GM12864 (cell line): ENCODE data around the gene TOM1.

Experiments used
- DNase-seq: peaks from one replicate; pipeline ENCODE4 v3.0.0-alpha.2; 2011; ENCODE audit warnings: low read depth
- H3K4me3 ChIP-seq: 2 replicates; pipeline ENCODE4 v1.5.1; 2011; ENCODE audit warnings: mild to moderate bottlenecking, low read depth, low read length, control low read depth
- CTCF ChIP-seq: IDR thresholded peaks from 2 replicates; pipeline ENCODE4 v1.5.1; 2011; ENCODE audit warnings: low read depth, mild to moderate bottlenecking, moderate library complexity, low read length, control low read depth, inconsistent platforms; ENCODE audit errors: missing control alignments

The TOM1 gene

DNA sequence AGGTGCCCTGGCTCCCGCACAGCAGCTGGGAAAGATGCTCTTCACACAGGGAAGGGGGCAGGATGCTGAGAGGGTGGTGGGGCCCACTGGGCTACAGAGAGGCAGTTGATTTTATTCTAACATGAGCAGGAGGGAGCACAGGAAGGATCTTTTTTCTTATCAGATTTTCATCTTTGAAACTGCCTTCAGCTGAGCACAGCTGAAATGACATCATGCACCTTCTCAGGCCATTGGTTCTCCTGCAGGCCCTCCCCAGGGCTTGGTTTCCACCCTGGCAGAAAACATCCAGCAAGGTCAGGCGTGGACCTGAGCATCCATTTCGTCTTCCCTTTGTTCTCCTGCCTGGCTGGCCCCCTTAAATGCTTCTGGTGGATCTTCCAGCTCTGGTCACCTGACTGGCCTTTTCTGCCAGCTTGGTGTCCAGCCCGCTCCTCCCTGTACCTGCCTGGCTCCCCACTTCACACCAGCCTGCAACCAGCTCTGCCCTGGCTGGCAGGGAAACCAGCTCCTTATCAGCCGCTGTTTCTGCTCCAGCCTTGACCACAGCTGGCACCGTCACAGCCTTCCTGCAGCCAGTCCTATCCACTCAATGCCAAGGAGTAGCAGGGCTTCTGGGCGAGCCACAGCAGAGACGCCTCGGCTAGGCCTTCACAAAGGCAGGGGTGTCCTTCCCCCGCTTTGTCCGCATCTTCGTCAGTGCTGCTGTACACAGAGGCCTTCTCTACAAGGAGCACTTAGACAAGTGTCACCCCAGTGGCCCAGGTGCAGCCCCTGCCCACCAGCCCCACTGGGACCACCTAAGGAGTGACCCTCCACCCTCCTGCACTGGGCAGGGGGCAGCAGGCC is 36.5 kb downstream of the TOM1 start:
- no peak for DNase-seq
- H3K4me3 ChIP-seq = no peak overlapping the region
- no peak for TF ChIP-seq CTCF

DNA sequence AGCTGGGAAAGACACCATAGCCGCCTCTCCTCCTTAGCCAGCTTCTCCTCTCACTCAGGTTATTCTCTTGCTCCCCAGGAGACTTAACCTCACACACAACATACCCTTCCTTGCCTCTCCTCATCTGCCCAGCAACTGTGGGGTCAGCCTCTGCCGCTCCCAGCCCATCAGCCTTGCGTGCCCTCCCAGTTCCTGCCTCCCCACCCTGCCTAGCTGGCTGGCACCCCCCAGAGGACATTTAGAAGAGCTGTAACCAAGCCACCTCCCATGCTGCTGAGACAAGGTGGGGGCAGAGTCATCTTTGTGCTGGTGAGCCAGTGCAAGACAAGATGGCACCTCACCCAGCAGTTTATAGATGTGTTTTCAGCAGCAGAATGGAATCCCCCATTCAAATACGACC is 38.2 kb downstream of the TOM1 start:
- DNase-seq = no peak
- no peak overlapping the region for H3K4me3 ChIP-seq
- peak; percentile 28 for TF ChIP-seq CTCF

- no peak overlapping the region for H3K4me3 ChIP-seq
- TF ChIP-seq CTCF = no peak
- DNase-seq = no peak
Measured at GRCh38 chr22:35341090-35341874, 41.6 kb downstream of the TOM1 start.

DNA sequence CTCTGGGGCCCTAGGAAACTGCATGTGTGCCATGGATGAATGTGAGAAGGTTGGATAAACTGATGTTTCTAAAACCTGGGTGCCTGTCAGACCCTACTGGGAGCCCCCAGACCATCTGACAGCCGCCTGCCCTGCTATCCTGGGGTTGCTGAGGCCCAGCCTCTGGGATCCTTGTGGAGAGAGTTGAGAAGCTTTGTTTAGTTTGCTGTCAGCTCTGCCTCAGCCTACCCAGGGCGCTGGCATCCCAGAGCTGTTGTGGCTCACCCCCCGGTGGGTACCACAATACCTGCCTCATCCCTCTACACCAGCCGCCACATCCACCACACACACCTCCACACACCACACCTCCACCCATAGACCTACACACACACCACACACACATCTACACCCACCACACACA is 42.7 kb downstream of the TOM1 start:
- no peak for DNase-seq
- no peak for TF ChIP-seq CTCF
- no peak overlapping the region for H3K4me3 ChIP-seq

DNA sequence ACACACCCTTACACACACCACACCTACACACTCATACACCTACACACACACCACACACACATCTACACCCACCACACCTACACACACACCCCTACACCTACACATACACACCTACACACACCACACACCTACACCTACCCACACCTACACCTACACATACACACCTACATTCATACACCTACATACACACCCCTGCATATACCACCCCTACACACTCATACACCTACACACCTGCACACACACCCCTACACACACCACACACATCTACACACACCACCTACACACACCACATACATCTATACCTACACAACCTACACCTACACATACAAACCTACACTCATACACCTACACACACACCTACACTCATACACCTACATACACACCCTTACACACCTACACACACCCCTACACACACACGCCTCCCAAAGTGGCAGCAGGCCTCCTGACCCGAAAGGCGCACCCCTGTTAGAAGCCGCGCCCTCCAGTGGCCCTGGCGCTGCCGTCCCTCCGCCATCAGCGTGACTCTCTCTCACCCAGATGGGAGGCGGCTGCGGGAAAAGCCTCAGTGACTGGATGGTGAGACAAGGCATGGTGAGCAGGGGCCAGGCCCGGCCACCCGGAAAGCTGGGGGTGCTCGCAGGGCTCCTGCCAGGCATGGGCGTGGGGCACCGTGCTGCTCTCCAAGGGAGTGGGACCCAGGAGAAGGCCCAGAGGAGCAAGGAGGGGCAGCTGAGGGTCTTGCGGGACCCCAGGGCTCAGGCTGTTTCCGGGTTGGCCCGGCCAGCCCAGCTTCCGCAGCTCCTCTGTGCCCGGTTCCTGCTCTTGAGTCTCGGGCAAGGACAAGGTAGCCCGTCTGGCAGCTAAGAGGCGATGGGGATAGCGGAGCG is 44.2 kb downstream of the TOM1 start:
- no peak for TF ChIP-seq CTCF
- H3K4me3 ChIP-seq = no peak overlapping the region
- DNase-seq = no peak

DNA sequence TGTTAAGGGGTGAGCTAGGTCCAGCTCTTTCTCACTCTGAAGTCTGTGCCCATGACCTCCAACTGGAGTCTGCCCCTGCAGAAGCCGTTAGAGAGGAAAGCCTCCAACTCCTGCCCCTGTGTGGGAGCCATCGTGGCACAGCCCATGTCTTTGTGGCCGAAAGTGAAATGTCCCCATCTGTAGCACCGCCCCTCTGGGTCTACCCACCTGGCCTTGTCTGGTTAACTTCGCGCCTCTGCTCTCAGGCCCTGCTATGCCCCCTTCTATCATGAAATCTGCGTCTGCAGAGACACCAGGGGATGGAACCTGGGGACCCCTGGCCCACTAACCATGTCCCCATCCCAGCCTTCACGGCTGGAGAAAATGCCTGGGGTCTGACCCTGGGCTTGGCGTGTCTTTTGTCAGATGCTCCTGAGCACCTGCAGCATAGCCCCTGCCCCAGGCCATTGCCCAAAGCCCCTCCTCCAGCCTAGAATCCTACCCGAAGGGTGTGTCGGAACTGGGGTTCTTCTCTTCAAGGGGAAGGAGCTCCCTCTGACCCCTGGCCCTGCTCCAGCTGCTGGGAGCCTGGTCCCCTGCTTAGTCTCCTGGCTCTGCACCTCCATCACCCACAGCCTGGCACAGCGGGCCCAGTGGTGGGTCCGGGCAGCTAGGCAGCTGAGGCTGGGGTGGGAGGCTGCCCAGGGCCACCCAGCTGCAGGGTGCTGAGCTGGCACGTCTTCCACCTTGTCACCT is 45.4 kb downstream of the TOM1 start:
- no peak for DNase-seq
- no peak for TF ChIP-seq CTCF
- H3K4me3 ChIP-seq = no peak overlapping the region
